Gastrocnemius medialis (tissue), 4 donors: Measurements from ENCODE around the gene MKRN2OS. TPM values are rescaled to one million over a fixed set of nuclear protein-coding genes. Genes with fewer than 3 reads are reported as not detected.
A peak's percentile ranks its signal among the peaks of the same experiment; 100 is the strongest.

Experiments
- ATAC-seq, 2 donors: fragments of 150-250 bp; one replicate each; pipeline ENCODE4 v1.9.1; 2016
- DNase-seq, 2 donors: peaks; one replicate each; pipeline ENCODE4 v3.0.0-alpha.2; 2019
- H3K27ac ChIP-seq, 4 donors: fragments of 200-600 bp; sonication (generic); 1 replicate in 1 of 4; 2 replicates in 3 of 4; pipeline ENCODE4 v1.5.1; 2016 to 2018; ENCODE audit warnings: mild to moderate bottlenecking in 2 of 4, moderate library complexity in 1 of 4
- H3K27me3 ChIP-seq, 3 donors: fragments of 200-600 bp; sonication (generic) in 2 of 3; 1 replicate in 1 of 3; 2 replicates in 2 of 3; pipeline versions ENCODE4 v1.5.1 to v1.6.0; 2016 to 2019; ENCODE audit warnings: mild to moderate bottlenecking in 1 of 3, moderate library complexity in 1 of 3
- H3K36me3 ChIP-seq, 2 donors: fragments of 200-600 bp; sonication (generic) in 1 of 2; one replicate each; pipeline ENCODE4 v1.5.1; 2017 to 2018
- H3K4me1 ChIP-seq, 2 donors: fragments of 200-600 bp; sonication (generic) in 1 of 2; one replicate each; pipeline ENCODE4 v1.5.1; 2016 to 2017; ENCODE audit warnings: mild to moderate bottlenecking in 2 of 2
- H3K4me3 ChIP-seq, 4 donors: fragments of 200-600 bp; sonication (generic) in 3 of 4; 1 replicate in 1 of 4; 2 replicates in 3 of 4; pipeline ENCODE4 v1.5.1; 2016 to 2019; ENCODE audit warnings: mild to moderate bottlenecking in 2 of 4
- H3K9me3 ChIP-seq, 3 donors: fragments of 200-600 bp; sonication (generic) in 2 of 3; 1 replicate in 1 of 3; 2 replicates in 2 of 3; pipeline ENCODE4 v1.5.1; 2016 to 2019
- POLR2A ChIP-seq, 2 donors: fragments of 450-650 bp; IDR thresholded peaks; one replicate each; pipeline ENCODE4 v1.6.1; 2017; ENCODE audit warnings: antibody characterized with exemption in 2 of 2, mild to moderate bottlenecking in 2 of 2, moderate library complexity in 2 of 2
- in situ Hi-C, 4 donors: fragments of 200-750 bp; cut with MboI; loops; one replicate each; pipeline versions ENCODE4 v1.15.0 to v1.8.0; 2017; ENCODE audit warnings: low sequenced_read_pairs in 4 of 4
- intact Hi-C: fragments of 100-400 bp; cut with DNase I; formaldehyde crosslinking; loops from one replicate; pipeline ENCODE4 v1.15.1; 2023; ENCODE audit warnings: low total_unique reads
- total RNA-seq, 4 donors: library from RNA; depleted of rRNA; stranded (reverse); fragments of >200 nt; gene quantifications; one replicate each; pipeline versions ENCODE4 v1.1.0 to v1.2.3, GENCODE V29; 2016
- TF ChIP-seq, protein P1 (sequence below), 5 experiments: fragments of 450-650 bp in 3 of 5; fragments of 200-600 bp in 2 of 5; sonication (generic) in 2 of 5; IDR thresholded peaks in 4 of 5; conservative IDR thresholded peaks in 1 of 5; 1 replicate in 4 of 5; 2 replicates in 1 of 5; pipeline ENCODE4 v1.5.1; 2016 to 2019; ENCODE audit warnings: antibody characterized with exemption in 5 of 5, mild to moderate bottlenecking in 3 of 5, moderate library complexity in 3 of 5

The MKRN2OS gene, protein sequence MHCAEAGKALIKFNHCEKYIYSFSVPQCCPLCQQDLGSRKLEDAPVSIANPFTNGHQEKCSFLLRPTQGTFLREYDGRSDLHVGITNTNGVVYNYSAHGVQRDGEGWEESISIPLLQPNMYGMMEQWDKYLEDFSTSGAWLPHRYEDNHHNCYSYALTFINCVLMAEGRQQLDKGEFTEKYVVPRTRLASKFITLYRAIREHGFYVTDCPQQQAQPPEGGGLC
- under 1 TPM in 1 of 4 donors, not detected in 3; 0.95 TPM for total RNA-seq

DNA sequence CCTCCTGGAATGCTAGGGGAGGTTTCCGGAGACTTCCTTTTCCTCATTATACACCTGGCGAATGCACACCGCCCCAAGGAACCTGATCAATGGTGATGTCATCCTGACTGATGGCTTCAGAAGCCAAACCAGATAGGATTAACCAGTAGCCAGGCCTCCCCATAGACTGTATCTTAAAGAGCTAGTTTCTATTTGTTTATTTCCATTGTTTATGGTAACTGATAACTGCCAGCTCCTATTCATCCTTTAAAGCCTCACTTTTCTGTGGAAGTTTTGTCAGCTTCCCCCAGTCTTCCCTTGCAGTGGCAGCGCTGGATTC lies at the start of gene MKRN2OS:
TSS of gene MKRN2OS (minus strand) at position 27 of the 319 bp plus-strand sequence. CDS start 35 bp downstream, outside the sequence.
- ATAC-seq (no peak), DNase-seq (no peak)
- H3K4me3 ChIP-seq: no peak within 1 kb of the TSS
- no peaks in the 10 kb centered on the region for H3K36me3 ChIP-seq
- intact Hi-C loops (no loop called here), in situ Hi-C loops (no loop called here)
- TF ChIP-seq POLR2A (IDR thresholded peaks at IDR 0.05): no peak
- TF ChIP-seq, protein P1, sequence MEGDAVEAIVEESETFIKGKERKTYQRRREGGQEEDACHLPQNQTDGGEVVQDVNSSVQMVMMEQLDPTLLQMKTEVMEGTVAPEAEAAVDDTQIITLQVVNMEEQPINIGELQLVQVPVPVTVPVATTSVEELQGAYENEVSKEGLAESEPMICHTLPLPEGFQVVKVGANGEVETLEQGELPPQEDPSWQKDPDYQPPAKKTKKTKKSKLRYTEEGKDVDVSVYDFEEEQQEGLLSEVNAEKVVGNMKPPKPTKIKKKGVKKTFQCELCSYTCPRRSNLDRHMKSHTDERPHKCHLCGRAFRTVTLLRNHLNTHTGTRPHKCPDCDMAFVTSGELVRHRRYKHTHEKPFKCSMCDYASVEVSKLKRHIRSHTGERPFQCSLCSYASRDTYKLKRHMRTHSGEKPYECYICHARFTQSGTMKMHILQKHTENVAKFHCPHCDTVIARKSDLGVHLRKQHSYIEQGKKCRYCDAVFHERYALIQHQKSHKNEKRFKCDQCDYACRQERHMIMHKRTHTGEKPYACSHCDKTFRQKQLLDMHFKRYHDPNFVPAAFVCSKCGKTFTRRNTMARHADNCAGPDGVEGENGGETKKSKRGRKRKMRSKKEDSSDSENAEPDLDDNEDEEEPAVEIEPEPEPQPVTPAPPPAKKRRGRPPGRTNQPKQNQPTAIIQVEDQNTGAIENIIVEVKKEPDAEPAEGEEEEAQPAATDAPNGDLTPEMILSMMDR (IDR thresholded peaks at IDR 0.05 in 4 of 5, conservative IDR thresholded peaks at IDR 0.05 in 1 of 5): no peak
- no peak within 1 kb of the TSS for H3K27ac ChIP-seq
- no peaks in the 10 kb centered on the region for H3K9me3 ChIP-seq
- no peaks in the 10 kb centered on the region for H3K4me1 ChIP-seq
- no peaks in the 10 kb centered on the region for H3K27me3 ChIP-seq

DNA sequence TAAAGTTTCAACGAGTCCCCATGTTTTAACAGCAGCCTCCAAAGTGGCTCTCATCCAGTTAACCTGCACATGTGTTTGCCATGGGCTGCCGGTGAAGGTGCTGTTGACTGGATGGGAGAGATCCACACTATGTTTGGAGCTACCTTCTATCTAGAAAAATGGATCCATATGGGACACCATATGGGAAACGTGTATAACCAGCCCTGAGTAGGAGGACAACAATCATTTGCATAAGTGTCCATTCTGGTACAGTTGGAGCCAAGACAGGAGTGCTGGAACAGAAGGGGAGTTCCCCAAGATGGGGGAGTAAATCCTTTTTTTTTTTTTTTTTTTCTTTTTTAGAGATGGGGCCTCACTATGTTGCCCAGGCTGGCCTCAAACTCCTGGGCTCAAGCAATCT lies 48.2 kb upstream of the MKRN2OS start:
- ATAC-seq (no peak), DNase-seq (no peak)
- no peak overlapping the region for H3K4me3 ChIP-seq
- H3K9me3 ChIP-seq: no peaks in the 10 kb centered on the region
- no peaks in the 10 kb centered on the region for H3K27me3 ChIP-seq
- peaks cover 7 to 75% of the 10 kb centered on the region in 2 donors for H3K36me3 ChIP-seq
- in situ Hi-C loops (no loop called here), intact Hi-C loops (no loop called here)
- H3K27ac ChIP-seq: peak overlapping the region in 3 of 4 donors; percentile 20 to 47 (median 32)
- H3K4me1 ChIP-seq: peaks cover 11 to 12% of the 10 kb centered on the region in 2 donors
- TF ChIP-seq, protein P1 (IDR thresholded peaks at IDR 0.05 in 4 of 5, conservative IDR thresholded peaks at IDR 0.05 in 1 of 5): no peak
- no peak for TF ChIP-seq POLR2A (IDR thresholded peaks at IDR 0.05)

DNA sequence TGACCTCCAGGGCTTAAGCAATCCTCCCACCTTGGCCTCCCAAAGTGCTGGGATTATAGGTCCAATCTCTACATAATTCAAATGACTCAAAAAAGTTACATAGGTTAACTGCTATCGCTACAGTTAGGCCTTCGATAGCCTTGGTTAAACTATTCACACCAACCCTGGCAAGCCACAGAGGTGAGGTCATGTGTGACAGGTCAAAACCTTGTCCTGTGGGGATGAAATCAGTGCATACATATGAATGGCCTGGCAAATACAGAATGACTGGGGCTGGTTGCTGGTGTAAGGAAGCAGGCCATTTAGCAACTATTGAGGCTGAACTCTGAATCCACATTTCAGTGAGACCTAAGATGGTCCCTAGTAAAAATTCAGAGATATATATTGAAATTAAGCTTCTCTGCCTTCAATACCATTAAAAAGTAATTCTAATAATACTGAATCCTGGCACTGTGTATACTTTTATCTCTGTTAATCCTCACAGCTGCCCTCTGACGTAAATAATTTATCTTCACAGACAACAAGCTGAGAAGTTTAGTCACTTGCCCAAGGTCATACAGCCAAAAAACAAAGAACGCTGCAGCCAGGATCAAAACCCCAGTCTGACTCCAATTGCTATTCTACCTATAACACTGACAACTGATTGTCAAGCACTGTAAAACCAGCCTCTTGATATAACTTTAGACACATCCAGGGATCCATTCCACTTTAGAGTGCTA lies 46.9 kb upstream of the MKRN2OS start:
- H3K9me3 ChIP-seq: no peaks in the 10 kb centered on the region
- TF ChIP-seq POLR2A (IDR thresholded peaks at IDR 0.05): no peak
- TF ChIP-seq, protein P1 (IDR thresholded peaks at IDR 0.05 in 4 of 5, conservative IDR thresholded peaks at IDR 0.05 in 1 of 5): no peak
- peaks cover 21% of the 10 kb centered on the region in 2 donors for H3K4me1 ChIP-seq
- no peak for DNase-seq
- ATAC-seq: no peak
- intact Hi-C loops (no loop called here), in situ Hi-C loops (no loop called here)
- H3K27ac ChIP-seq: peak overlapping the region; percentile 13 to 58 (median 20)
- H3K36me3 ChIP-seq: peaks cover 4 to 68% of the 10 kb centered on the region in 2 donors
- no peak overlapping the region for H3K4me3 ChIP-seq
- no peaks in the 10 kb centered on the region for H3K27me3 ChIP-seq

DNA sequence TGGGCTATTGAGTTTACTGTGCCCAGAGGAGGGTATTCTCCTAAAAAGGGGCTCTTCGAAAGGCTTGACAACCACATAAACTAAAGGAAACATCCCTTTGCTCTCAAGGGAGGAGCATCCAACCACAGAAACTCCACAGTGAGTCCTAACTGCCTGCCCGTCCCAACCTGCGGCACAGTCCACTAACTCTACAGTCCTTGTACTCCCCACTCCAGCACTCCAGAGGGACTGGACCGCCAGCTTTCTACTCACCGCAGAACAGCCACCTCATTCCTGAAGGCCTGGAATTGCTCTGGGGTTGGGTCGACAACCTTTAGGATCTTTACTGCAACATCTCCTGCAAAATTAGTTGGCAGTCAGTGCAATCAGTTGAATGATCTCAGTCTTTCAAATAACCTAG lies 46.2 kb upstream of the MKRN2OS start:
- peaks cover 4 to 61% of the 10 kb centered on the region in 2 donors for H3K36me3 ChIP-seq
- intact Hi-C loops: no loop called here
- TF ChIP-seq POLR2A (IDR thresholded peaks at IDR 0.05): no peak
- TF ChIP-seq, protein P1 (IDR thresholded peaks at IDR 0.05 in 4 of 5, conservative IDR thresholded peaks at IDR 0.05 in 1 of 5): no peak
- H3K4me1 ChIP-seq: peaks cover 28% of the 10 kb centered on the region in 2 donors
- no peaks in the 10 kb centered on the region for H3K9me3 ChIP-seq
- H3K27me3 ChIP-seq: no peaks in the 10 kb centered on the region
- no peak for ATAC-seq
- no peak overlapping the region for H3K4me3 ChIP-seq
- in situ Hi-C loops: no loop called here
- peak overlapping the region in 2 of 4 donors; percentile 16 to 58 for H3K27ac ChIP-seq
- no peak for DNase-seq
